ENCODE measurements around the gene GSG1L2. TPM values are rescaled to one million over a fixed set of nuclear protein-coding genes. Genes with fewer than 3 reads are reported as not detected.

Gene GSG1L2
- total RNA-seq, 2 donors from 2014 or later: not detected

DNA sequence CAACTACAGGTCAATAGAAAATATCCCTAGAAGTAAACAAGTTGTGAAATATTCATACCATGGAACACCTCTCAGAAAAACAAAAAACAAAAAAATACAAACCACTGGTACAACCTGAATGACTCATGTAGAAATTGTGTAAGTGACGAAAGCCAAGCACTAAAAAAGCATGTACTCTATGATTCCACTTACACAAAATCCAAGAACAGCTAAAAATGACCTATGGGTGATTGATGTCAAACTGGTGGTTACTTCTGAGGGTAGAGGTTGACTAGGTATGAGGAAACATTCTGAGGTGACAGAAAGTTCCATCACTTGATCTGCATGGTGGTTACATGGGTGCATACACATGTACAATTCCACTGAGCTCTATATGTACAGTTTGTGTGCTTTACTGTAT is 61.6 kb downstream of the GSG1L2 start:
- no peak overlapping the region for H3K4me3 ChIP-seq
- no peaks in the 10 kb centered on the region for H3K4me1 ChIP-seq
- no peak overlapping the region for H3K9ac ChIP-seq (ENCODE audit: low read depth in 2 of 2, low read length in 2 of 2)
- no peaks in the 10 kb centered on the region for H3K27me3 ChIP-seq
- no peaks in the 10 kb centered on the region for H3K36me3 ChIP-seq
- no peak overlapping the region for H3K27ac ChIP-seq
- H3K9me3 ChIP-seq: no peaks in the 10 kb centered on the region
- TF ChIP-seq, protein P1, sequence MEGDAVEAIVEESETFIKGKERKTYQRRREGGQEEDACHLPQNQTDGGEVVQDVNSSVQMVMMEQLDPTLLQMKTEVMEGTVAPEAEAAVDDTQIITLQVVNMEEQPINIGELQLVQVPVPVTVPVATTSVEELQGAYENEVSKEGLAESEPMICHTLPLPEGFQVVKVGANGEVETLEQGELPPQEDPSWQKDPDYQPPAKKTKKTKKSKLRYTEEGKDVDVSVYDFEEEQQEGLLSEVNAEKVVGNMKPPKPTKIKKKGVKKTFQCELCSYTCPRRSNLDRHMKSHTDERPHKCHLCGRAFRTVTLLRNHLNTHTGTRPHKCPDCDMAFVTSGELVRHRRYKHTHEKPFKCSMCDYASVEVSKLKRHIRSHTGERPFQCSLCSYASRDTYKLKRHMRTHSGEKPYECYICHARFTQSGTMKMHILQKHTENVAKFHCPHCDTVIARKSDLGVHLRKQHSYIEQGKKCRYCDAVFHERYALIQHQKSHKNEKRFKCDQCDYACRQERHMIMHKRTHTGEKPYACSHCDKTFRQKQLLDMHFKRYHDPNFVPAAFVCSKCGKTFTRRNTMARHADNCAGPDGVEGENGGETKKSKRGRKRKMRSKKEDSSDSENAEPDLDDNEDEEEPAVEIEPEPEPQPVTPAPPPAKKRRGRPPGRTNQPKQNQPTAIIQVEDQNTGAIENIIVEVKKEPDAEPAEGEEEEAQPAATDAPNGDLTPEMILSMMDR (IDR thresholded peaks at IDR 0.05): no peak
- no peak for DNase-seq
- intact Hi-C loops (cut with DNase I): no loop called here

DNA sequence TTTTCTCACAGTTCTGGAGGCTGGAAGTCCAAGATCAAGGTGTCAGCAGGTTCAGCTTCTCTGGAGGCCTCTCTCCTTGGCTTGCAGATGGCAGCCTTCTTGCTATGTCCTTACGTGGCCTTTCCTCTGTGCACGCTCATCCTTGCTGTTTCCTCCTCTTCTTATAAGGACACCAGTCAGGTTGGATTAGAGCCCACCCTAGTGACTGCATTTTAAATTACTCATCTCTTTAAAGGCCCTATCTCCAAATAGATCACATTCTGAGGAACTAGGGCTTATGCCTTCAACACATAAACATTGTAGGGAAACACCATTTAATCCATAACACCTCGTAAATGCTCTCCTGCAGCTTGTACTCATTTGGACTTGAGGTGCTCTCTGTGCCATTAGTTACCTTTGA is 66.8 kb downstream of the GSG1L2 start:
- Histone ChIP-seq H3K27me3 (no peaks in the 10 kb centered on the region), H3K4me1 (no peaks in the 10 kb centered on the region), H3K9me3 (no peaks in the 10 kb centered on the region), H3K36me3 (no peaks in the 10 kb centered on the region), H3K4me3 (no peak overlapping the region), H3K9ac (ENCODE audit: low read depth in 2 of 2, low read length in 2 of 2) (no peak overlapping the region), H3K27ac (no peak overlapping the region)
- DNase-seq: no peak
- intact Hi-C loops (cut with DNase I): no loop called here
- TF ChIP-seq, protein P1 (IDR thresholded peaks at IDR 0.05): no peak

Other genes starting within 250 kb of the GSG1L2 start
- 10 to 100 TPM; 41.6 to 57.2 TPM for gene STX8, start 246.3 kb downstream of the GSG1L2 start, total RNA-seq
- gene CFAP52, start 245.4 kb downstream of the GSG1L2 start, total RNA-seq: not detected
- gene USP43, start 176.6 kb downstream of the GSG1L2 start, total RNA-seq: 10 to 100 TPM; 14.2 to 15.6 TPM
- under 1 TPM in 1 of 2 donors, not detected in 1; 0.40 TPM for gene DHRS7C, start 30.5 kb downstream of the GSG1L2 start, total RNA-seq
- gene GLP2R, start 3.8 kb upstream of the GSG1L2 start, total RNA-seq: 1 to 10 TPM; 2.1 to 4.8 TPM
- gene RCVRN, start 83.2 kb upstream of the GSG1L2 start, total RNA-seq: not detected